Kidney (tissue), 14 donors: ENCODE results near the gene RNF213. TPM values are rescaled to one million over a fixed set of nuclear protein-coding genes. Genes with fewer than 3 reads are reported as not detected.

Source experiments
- DNase-seq, 5 donors: peaks; one replicate each; pipeline ENCODE4 v3.0.0-alpha.2; 2013 to 2020
- FAIRE-seq: peaks from 2 replicates; lab custom pipeline; 2012; peaks lifted over from hg19 to GRCh38; lab: Jason Lieb, UNC
- H3K27ac ChIP-seq, 2 donors: one replicate each; pipeline ENCODE4 v1.7.0; 2013; ENCODE audit warnings: low read depth in 2 of 2, low read length in 2 of 2, inconsistent platforms in 1 of 2
- H3K27me3 ChIP-seq: one replicate; pipeline ENCODE4 v1.7.1; 2013; ENCODE audit warnings: low read length, inconsistent platforms; ENCODE audit not compliant: control insufficient read depth, insufficient read depth
- H3K36me3 ChIP-seq, 3 donors: one replicate each; pipeline versions ENCODE4 v1.7.0 to v1.7.1; 2013; ENCODE audit warnings: low read length in 3 of 3, control low read depth in 1 of 3, inconsistent platforms in 1 of 3; ENCODE audit not compliant: insufficient read depth in 3 of 3, control insufficient read depth in 2 of 3
- H3K4me1 ChIP-seq, 3 donors: one replicate each; pipeline versions ENCODE4 v1.7.0 to v1.7.1; 2013; ENCODE audit warnings: low read length in 3 of 3, inconsistent platforms in 1 of 3, low read depth in 1 of 3; ENCODE audit not compliant: control insufficient read depth in 2 of 3, insufficient read depth in 2 of 3
- H3K4me3 ChIP-seq, 3 donors: one replicate each; pipeline versions ENCODE4 v1.7.0 to v1.8.1; 2013; ENCODE audit warnings: low read length in 3 of 3, control low read depth in 1 of 3, inconsistent platforms in 1 of 3
- H3K9ac ChIP-seq, 3 donors: one replicate each; pipeline versions ENCODE4 v1.7.0 to v1.7.1; 2013; ENCODE audit warnings: low read length in 3 of 3, control low read depth in 1 of 3, inconsistent platforms in 1 of 3
- H3K9me3 ChIP-seq, 3 donors: one replicate each; pipeline versions ENCODE4 v1.7.0 to v1.7.1; 2013; ENCODE audit warnings: low read length in 3 of 3, control low read depth in 1 of 3, inconsistent platforms in 1 of 3; ENCODE audit not compliant: control insufficient read depth in 2 of 3, insufficient read depth in 1 of 3
- intact Hi-C: fragments of 100-400 bp; cut with DNase I; formaldehyde crosslinking; loops from one replicate; pipeline ENCODE4 v1.11.1; 2022
- polyA plus RNA-seq: library from polyadenylated mRNA; stranded (reverse); fragments of 350-450 nt; fragmentation: Illumina TruSeq; extraction: RNeasy Lipid Tissue Mini Kit (QIAGEN cat#74804); gene quantifications from one replicate; pipeline ENCODE4 v1.2.3, GENCODE V29; 2014; ENCODE audit warnings: low read depth, low replicate concordance; ENCODE audit not compliant: insufficient read depth
- total RNA-seq: library from RNA; stranded (reverse); fragmentation: NEBNext Ultra II Directional; extraction: Animal tissue kit (Norgen Biotek cat#: 25700); gene quantifications from one replicate; pipeline ENCODE4 v1.2.1, GENCODE V29; 2021
- TF ChIP-seq, protein P1 (sequence below): IDR thresholded peaks from 3 replicates; pipeline ENCODE4 v1.5.1; 2012; ENCODE audit warnings: mild to moderate bottlenecking, moderate library complexity, borderline replicate concordance; ENCODE audit not compliant: insufficient read depth; ENCODE audit errors: extremely low read depth
- donor health status: control.
- donor health status: control.
- donor health status: control.
- donor health status: control.
- donor health status: control.
- donor health status: DM: yes; HTN: yes; CAD: no.
- donor health status: Normal renal cell carcinoma (clear cell type).

RNF213 gene
- total and polyA plus RNA-seq, 2 donors from 2014 or later, result 43.4 to 276 TPM

DNA sequence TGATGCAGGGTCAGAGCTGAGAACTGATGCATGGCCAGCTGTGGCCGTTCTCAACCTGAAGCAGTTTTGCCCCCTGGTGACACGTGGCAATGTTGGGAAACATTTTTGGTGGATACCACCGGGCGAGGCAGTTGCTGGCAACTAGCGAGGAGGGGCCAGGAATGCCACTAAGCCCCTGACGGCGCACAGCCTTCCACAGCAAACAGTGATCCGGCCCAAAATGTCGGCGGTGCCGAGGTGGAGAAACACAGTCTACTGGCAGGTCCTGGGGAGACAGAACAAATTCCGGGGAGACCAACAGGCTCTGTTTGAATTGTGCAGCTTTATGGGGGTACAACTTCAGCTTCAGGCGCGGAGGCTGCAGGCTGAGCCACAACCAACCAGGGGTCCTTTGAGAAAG is 32.2 kb upstream of the RNF213 start:
- Histone ChIP-seq H3K27me3 (no peaks in the 10 kb centered on the region), H3K9me3 (peaks cover 0 to 7% (median 3%) of the 10 kb centered on the region in 3 donors), H3K36me3 (peaks cover 2 to 10% (median 6%) of the 10 kb centered on the region in 3 donors), H3K27ac (no peak overlapping the region), H3K9ac (no peak overlapping the region), H3K4me1 (peaks cover 0 to 3% (median 0%) of the 10 kb centered on the region in 3 donors), H3K4me3 (no peak overlapping the region)
- DNase-seq (peak in 1 of 5 donors; percentile 57), FAIRE-seq (no peak)
- intact Hi-C loops, result no loop called here
- TF ChIP-seq, protein P1, sequence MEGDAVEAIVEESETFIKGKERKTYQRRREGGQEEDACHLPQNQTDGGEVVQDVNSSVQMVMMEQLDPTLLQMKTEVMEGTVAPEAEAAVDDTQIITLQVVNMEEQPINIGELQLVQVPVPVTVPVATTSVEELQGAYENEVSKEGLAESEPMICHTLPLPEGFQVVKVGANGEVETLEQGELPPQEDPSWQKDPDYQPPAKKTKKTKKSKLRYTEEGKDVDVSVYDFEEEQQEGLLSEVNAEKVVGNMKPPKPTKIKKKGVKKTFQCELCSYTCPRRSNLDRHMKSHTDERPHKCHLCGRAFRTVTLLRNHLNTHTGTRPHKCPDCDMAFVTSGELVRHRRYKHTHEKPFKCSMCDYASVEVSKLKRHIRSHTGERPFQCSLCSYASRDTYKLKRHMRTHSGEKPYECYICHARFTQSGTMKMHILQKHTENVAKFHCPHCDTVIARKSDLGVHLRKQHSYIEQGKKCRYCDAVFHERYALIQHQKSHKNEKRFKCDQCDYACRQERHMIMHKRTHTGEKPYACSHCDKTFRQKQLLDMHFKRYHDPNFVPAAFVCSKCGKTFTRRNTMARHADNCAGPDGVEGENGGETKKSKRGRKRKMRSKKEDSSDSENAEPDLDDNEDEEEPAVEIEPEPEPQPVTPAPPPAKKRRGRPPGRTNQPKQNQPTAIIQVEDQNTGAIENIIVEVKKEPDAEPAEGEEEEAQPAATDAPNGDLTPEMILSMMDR, result no peak

- peaks cover 2 to 11% (median 6%) of the 10 kb centered on the region in 3 donors for H3K36me3 ChIP-seq
- TF ChIP-seq, protein P1, result no peak
- no peaks in the 10 kb centered on the region for H3K27me3 ChIP-seq
- H3K9me3 ChIP-seq, result peaks cover 0 to 7% (median 3%) of the 10 kb centered on the region in 3 donors
- peaks cover 0 to under 1% (median 0%) of the 10 kb centered on the region in 3 donors for H3K4me1 ChIP-seq
- no peak overlapping the region for H3K4me3 ChIP-seq
- FAIRE-seq (no peak), DNase-seq (no peak)
- no peak overlapping the region for H3K27ac ChIP-seq
- no peak overlapping the region for H3K9ac ChIP-seq
- intact Hi-C loops, result no loop called here
Observed at GRCh38 chr17:80229011-80229410, 31.6 kb upstream of the RNF213 start.

- H3K4me1 ChIP-seq, result no peaks in the 10 kb centered on the region
- peaks cover 0 to 7% (median 3%) of the 10 kb centered on the region in 3 donors for H3K9me3 ChIP-seq
- intact Hi-C loops, result no loop called here
- DNase-seq, result no peak
- H3K36me3 ChIP-seq, result peaks cover 2 to 33% (median 8%) of the 10 kb centered on the region in 3 donors
- H3K9ac ChIP-seq, result no peak overlapping the region
- TF ChIP-seq, protein P1, result no peak
- no peak overlapping the region for H3K4me3 ChIP-seq
- H3K27me3 ChIP-seq, result no peaks in the 10 kb centered on the region
- no peak for FAIRE-seq
- no peak overlapping the region for H3K27ac ChIP-seq
Observed at GRCh38 chr17:80232438-80232837, 28.2 kb upstream of the RNF213 start.

- peaks cover 2 to 37% (median 13%) of the 10 kb centered on the region in 3 donors for H3K36me3 ChIP-seq
- no peaks in the 10 kb centered on the region for H3K27me3 ChIP-seq
- FAIRE-seq, result no peak
- H3K9me3 ChIP-seq, result peaks cover 0 to 7% (median 3%) of the 10 kb centered on the region in 3 donors
- H3K4me3 ChIP-seq, result no peak overlapping the region
- no peak overlapping the region for H3K27ac ChIP-seq
- intact Hi-C loops, result no loop called here
- no peak overlapping the region for H3K9ac ChIP-seq
- TF ChIP-seq, protein P1, result no peak
- H3K4me1 ChIP-seq, result no peaks in the 10 kb centered on the region
- DNase-seq, result no peak
Observed at GRCh38 chr17:80233202-80233601, 27.4 kb upstream of the RNF213 start.
